Pancreas (tissue), 10 donors: ENCODE measurements around the gene RET. TPM values are rescaled to one million over a fixed set of nuclear protein-coding genes. Genes with fewer than 3 reads are reported as not detected.

ENCODE experiments used
- ATAC-seq, 4 donors: fragments of 200-7000 bp; cut with Tn5 transposase; one replicate each; pipeline versions ENCODE4 v1.8.0 to v1.9.1; 2020; ENCODE audit warnings: mild to moderate bottlenecking in 4 of 4, moderate library complexity in 4 of 4
- DNase-seq, 6 donors: peaks; one replicate each; pipeline ENCODE4 v3.0.0-alpha.2; 2020
- FAIRE-seq: peaks from 2 replicates; lab custom pipeline; 2012; peaks lifted over from hg19 to GRCh38; lab: Jason Lieb, UNC
- H3K27ac ChIP-seq, 4 donors: fragments of 200-600 bp; sonication (generic); 1 replicate in 3 of 4; 2 replicates in 1 of 4; pipeline versions ENCODE4 v1.5.0 to v1.8.0; 2020
- H3K27me3 ChIP-seq, 4 donors: fragments of 200-600 bp; one replicate each; pipeline ENCODE4 v1.8.0; 2021
- H3K36me3 ChIP-seq, 3 donors: fragments of 200-600 bp; sonication (generic) in 1 of 3; one replicate each; pipeline versions ENCODE4 v1.5.0 to v1.8.0; 2020 to 2021
- H3K4me1 ChIP-seq, 3 donors: fragments of 200-600 bp; one replicate each; pipeline ENCODE4 v1.8.0; 2021
- H3K4me3 ChIP-seq, 4 donors: fragments of 200-600 bp; sonication (generic) in 2 of 4; one replicate each; pipeline versions ENCODE4 v1.5.0 to v1.8.0; 2020 to 2021
- H3K9me3 ChIP-seq, 4 donors: fragments of 200-600 bp; one replicate each; pipeline ENCODE4 v1.8.0; 2021
- CTCF ChIP-seq, 4 donors: fragments of 200-600 bp; sonication (generic) in 3 of 4; IDR thresholded peaks; one replicate each; pipeline versions ENCODE4 v1.5.0 to v1.8.0; 2021; ENCODE audit warnings: antibody characterized with exemption in 4 of 4
- WGBS, 2 donors: extraction: QIAGEN DNeasy Blood & Tissue Kit; methylation state at CpG; one replicate each; pipeline ENCODE4 v1.1.7; 2013; 5-methylcytosine and 5-hydroxymethylcytosine counted together
- intact Hi-C, 3 donors: fragments of 100-400 bp; cut with DNase I; formaldehyde crosslinking; loops; one replicate each; pipeline versions ENCODE4 v1.11.1 to v1.14.2; 2022
- polyA plus RNA-seq, 2 donors: library from polyadenylated mRNA; stranded (reverse); fragments of 200-250 nt; gene quantifications; one replicate each; pipeline ENCODE4 v1.2.3, GENCODE V29; 2013
- total RNA-seq, 6 donors: library from RNA; stranded (reverse); fragmentation: NEBNext Ultra II Directional in 4 of 6; extraction: Animal tissue kit (Norgen Biotek cat#: 25700) in 4 of 6; gene quantifications; one replicate each; pipeline versions ENCODE4 v1.2.1 to v1.2.4, GENCODE V29; 2021 to 2023
- donor health status: healthy with polysubstance abuse.
- donor health status: DM: no; HTN: no; CAD: no; lungs with moderate emphysema.
- donor health status: DM: no; HTN: no; CAD: no.
- donor health status: control.
- donor health status: control.
- donor health status: Bipolar disorder and iron deficiency.
- donor health status: DM: yes; HTN: yes; CAD: no.
- donor health status: DM: no; HTN: no; CAD: no.
- donor health status: DM: no; HTN: no; CAD: no.
- donor health status: DM: yes; HTN: yes; CAD: no.

The RET gene
- total and polyA plus RNA-seq, 8 donors, result 0.32 to 4.4 (median 0.83) TPM

GRCh38 chr10:43075612-43076003 is 1.3 kb upstream of the RET start:
- 76 to 78% methylated on average over 5 of the region's 5 CpGs for WGBS, 2 donors
- no peaks in the 10 kb centered on the region for H3K27me3 ChIP-seq
- H3K36me3 ChIP-seq, result no peaks in the 10 kb centered on the region
- H3K9me3 ChIP-seq, result no peaks in the 10 kb centered on the region
- intact Hi-C loops, result no loop called here
- no peak overlapping the region for H3K4me3 ChIP-seq
- TF ChIP-seq CTCF (IDR thresholded peaks at IDR 0.05), result no peak
- no peaks in the 10 kb centered on the region for H3K4me1 ChIP-seq
- DNase-seq (peak in 2 of 6 donors; percentile 41 to 55), FAIRE-seq (no peak), ATAC-seq (no peak)
- H3K27ac ChIP-seq, result no peak overlapping the region

- intact Hi-C loops, result no loop called here
- H3K9me3 ChIP-seq, result no peaks in the 10 kb centered on the region
- no peaks in the 10 kb centered on the region for H3K27me3 ChIP-seq
- FAIRE-seq (no peak), ATAC-seq (peak in 3 of 4 donors; percentile 33 to 50 (median 47)), DNase-seq (peak in 1 of 6 donors; percentile 69)
- no peak for TF ChIP-seq CTCF (IDR thresholded peaks at IDR 0.05)
- no peaks in the 10 kb centered on the region for H3K4me1 ChIP-seq
- peak overlapping the region in 3 of 4 donors; percentile 20 to 46 (median 35) for H3K4me3 ChIP-seq
- H3K36me3 ChIP-seq, result no peaks in the 10 kb centered on the region
- H3K27ac ChIP-seq, result no peak overlapping the region
- 4% methylated on average over 25 to 45 of the region's 45 CpGs for whole genome bisulfite sequencing, 2 donors
These were observed 476 bp upstream of the RET start for GRCh38 chr10:43076311-43076875.

DNA sequence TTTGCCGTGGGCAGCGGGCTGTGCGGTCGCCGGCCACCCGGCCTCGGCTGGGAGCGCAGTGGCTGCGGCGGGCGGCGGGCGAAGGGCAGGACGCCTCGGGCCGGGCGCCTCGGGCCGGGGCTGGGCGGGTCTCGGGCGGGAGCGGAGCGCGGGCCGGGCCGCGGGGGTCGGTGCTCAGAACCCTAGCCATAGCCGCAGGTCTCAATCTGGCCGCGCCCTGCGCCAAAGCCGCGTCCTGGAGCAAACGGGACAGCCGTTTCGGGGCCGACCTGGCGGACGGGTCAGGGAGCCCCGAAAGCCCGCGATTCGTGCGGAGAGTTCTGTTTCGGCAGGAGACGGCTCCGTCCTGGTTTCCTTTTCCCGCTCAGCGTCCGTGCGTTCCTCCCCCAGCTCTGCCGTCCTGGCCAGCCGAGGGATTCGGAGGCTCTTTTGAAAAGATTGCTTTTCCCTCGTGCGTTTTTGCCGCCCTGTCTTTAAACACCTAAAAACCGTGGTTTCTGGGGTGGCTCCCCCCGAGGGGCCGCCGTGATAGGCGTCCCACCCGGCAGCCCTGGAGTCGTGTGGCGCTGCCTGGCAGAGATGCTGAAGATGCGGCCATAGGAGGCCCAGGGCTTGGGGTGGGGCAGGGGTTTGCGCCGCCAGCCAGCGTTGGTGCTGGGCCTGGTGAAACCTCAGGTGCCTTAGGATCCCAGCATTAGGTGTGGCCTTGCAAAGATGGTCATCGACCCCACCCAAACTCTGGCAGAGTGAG is 727 bp downstream of the RET start:
- DNase-seq (peak in 1 of 6 donors; percentile 71), FAIRE-seq (no peak), ATAC-seq (no peak)
- Histone ChIP-seq H3K27me3 (no peaks in the 10 kb centered on the region), H3K9me3 (no peaks in the 10 kb centered on the region), H3K4me1 (peaks cover 0 to 8% (median 6%) of the 10 kb centered on the region in 3 donors), H3K27ac (no peak overlapping the region), H3K4me3 (peak overlapping the region in 3 of 4 donors; percentile 17 to 46 (median 35)), H3K36me3 (no peaks in the 10 kb centered on the region)
- intact Hi-C loops, result no loop called here
- 5 to 7% methylated on average over 62 to 72 of the region's 72 CpGs for WGBS, 2 donors
- no peak for TF ChIP-seq CTCF (IDR thresholded peaks at IDR 0.05)

DNA sequence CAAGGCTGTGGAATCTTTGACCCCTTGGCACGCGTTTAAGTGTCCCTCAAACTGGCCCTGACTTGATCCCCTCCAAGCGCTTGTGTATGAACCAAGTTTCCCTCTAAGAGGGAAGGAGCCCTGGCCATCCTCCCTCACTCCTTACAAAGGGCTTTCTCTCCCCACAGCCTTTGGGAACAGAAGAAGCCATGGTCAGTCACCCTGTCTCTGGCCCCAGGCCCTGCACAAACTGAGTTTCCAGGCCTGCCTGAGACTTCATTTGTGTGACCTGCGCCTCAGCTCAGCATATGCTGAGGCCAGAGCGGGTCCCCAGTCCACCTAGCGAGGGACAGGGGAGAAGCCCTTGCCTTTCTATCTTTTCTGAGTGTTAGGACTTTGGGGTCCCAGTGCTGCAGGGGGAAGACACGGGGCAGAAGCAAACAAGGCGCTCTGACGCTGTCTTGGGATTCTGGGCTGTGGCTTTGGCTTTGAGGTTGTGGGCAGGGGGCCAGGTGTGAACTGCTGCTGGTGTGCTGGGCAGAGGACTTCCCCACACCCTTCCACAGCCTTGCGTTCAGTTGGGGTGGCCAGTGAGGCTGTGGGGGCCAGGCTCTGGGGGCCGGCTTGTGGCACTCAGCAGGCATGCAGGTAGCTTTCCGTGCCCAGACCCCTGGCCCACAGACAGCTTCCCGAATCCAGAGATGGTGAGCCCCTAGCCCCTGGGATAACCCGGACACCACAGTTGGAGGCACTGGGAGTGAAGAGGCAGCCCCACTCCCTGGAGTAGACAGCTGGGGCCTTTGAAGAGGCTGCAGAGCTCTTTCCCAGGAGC is 1.5 kb downstream of the RET start:
- no peak for FAIRE-seq
- WGBS, 2 donors, result 73 to 78% methylated on average over 13 to 14 of the region's 14 CpGs
- no peak overlapping the region for H3K4me3 ChIP-seq

More for the DNA sequence above, 1.5 kb downstream of the RET start:
- intact Hi-C loops, result no loop called here
- DNase-seq, result no peak
- no peaks in the 10 kb centered on the region for H3K36me3 ChIP-seq
- no peak for ATAC-seq
- no peaks in the 10 kb centered on the region for H3K9me3 ChIP-seq
- H3K27ac ChIP-seq, result no peak overlapping the region
- no peak for TF ChIP-seq CTCF (IDR thresholded peaks at IDR 0.05)
- H3K4me1 ChIP-seq, result peaks cover 0 to 8% (median 6%) of the 10 kb centered on the region in 3 donors
- H3K27me3 ChIP-seq, result no peaks in the 10 kb centered on the region
